ENCODE measurements around the gene RNF217. TPM values are rescaled to one million over a fixed set of nuclear protein-coding genes. Genes with fewer than 3 reads are reported as not detected.
"Not testable (repeated sequence)": the region's sequence is repeated elsewhere in the genome, so short reads cannot be mapped to it uniquely, and the experiment has no call there.

RNF217 gene
- polyA plus RNA-seq, 1 donor (not counting 4 experiments of a cell fraction or from before 2014, with no cell fraction given), result 44.0 TPM

DNA sequence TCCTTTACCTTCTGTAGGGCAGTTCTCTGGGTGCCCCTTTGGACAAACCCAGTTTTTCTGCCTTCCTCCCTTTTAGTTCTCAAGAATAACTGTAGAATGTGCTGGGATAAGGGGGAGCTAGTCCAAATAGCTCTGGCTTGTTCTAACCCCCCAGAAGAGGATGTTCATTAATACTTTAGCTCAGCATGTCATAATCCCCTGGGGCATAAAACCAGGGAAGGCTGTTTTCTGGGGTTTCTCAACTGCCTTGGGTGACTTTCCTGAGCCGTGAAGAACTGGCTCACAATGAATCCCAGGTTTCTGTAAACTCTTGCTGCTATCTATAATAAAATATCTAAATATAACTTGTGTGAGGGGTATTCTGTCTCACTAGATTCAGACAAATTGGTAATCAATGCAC is 44.5 kb upstream of the RNF217 start:
- Histone ChIP-seq H3K79me2 (ENCODE audit: control insufficient read depth, insufficient read depth, low read length) (no peaks in the 10 kb centered on the region), H4K20me1 (ENCODE audit: control insufficient read depth, extremely low read depth, insufficient read depth, low read length) (no peaks in the 10 kb centered on the region), H3K27ac (ENCODE audit: control insufficient read depth, insufficient read depth, low read length) (no peak overlapping the region), H3K4me2 (ENCODE audit: control insufficient read depth, extremely low read depth, insufficient read depth, low read depth, low read length) (peak overlapping the region; percentile 5), H3K9ac (ENCODE audit: control insufficient read depth, extremely low read depth, insufficient read depth, low read length) (no peak overlapping the region), H3K4me3 (ENCODE audit: control insufficient read depth in 2 of 3, extremely low read depth in 1 of 3, insufficient read depth in 2 of 3, low read depth in 1 of 3, low read length in 3 of 3) (peak overlapping the region in 1 of 3 experiments; percentile 7), H2AFZ (ENCODE audit: control insufficient read depth, low read length) (no peak overlapping the region), H3K9me3 (ENCODE audit: control insufficient read depth, low read depth, low read length) (no peaks in the 10 kb centered on the region), H3K4me1 (ENCODE audit: control insufficient read depth, extremely low read depth, insufficient read depth, low read length) (peaks cover 5% of the 10 kb centered on the region), H3K36me3 (ENCODE audit: control insufficient read depth in 2 of 2, extremely low read depth in 1 of 2, insufficient read depth in 2 of 2, low read length in 2 of 2) (no peaks in the 10 kb centered on the region), H3K9me1 (ENCODE audit: control insufficient read depth, extremely low read depth, insufficient read depth, low read length) (no peaks in the 10 kb centered on the region), H3K27me3 (ENCODE audit: control insufficient read depth, extremely low read depth, insufficient read depth, low read length) (no peaks in the 10 kb centered on the region)
- dilution Hi-C loops (cut with MboI; ENCODE audit: extremely low pct_ligation_motif_present, low sequenced_read_pairs), result no loop called here
- no peak for TF ChIP-seq CTCF (optimal IDR thresholded peaks at IDR 0.05 in 1 of 3, IDR thresholded peaks at IDR 0.05 in 1 of 3, conservative IDR thresholded peaks at IDR 0.05 in 1 of 3; ENCODE audit: extremely low read depth in 1 of 3, insufficient read depth in 2 of 3, low read length in 3 of 3)
- no peak for TF ChIP-seq EZH2 (IDR thresholded peaks at IDR 0.05; ENCODE audit: low read length)
- DNase-seq (ENCODE audit: low read depth, low spot score) (no peak), FAIRE-seq (no peak)

DNA sequence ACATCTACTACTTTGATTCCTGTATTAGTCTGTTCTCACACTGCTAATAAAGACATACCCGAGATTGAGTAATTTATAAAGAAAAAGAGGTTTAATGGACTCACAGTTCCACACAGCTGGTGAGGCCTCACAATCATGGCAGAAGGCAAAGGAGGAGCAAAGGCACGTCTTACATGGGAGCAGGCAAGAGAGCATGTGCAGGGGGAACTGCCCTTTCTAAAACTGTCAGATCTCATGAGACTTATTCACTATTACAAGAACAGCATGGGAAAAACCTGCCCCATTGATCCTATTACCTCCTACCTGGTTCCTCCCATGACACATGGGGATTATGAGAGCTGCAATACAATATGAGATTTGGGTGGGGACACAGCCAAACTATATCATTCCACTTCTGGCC is 42.5 kb upstream of the RNF217 start:
- H3K9me1 ChIP-seq (ENCODE audit: control insufficient read depth, extremely low read depth, insufficient read depth, low read length); H3K36me3 ChIP-seq (ENCODE audit: control insufficient read depth in 2 of 2, extremely low read depth in 1 of 2, insufficient read depth in 2 of 2, low read length in 2 of 2); H3K9ac ChIP-seq (ENCODE audit: control insufficient read depth, extremely low read depth, insufficient read depth, low read length); H3K79me2 ChIP-seq (ENCODE audit: control insufficient read depth, insufficient read depth, low read length); H3K4me3 ChIP-seq (ENCODE audit: control insufficient read depth in 2 of 3, extremely low read depth in 1 of 3, insufficient read depth in 2 of 3, low read depth in 1 of 3, low read length in 3 of 3); H4K20me1 ChIP-seq (ENCODE audit: control insufficient read depth, extremely low read depth, insufficient read depth, low read length); H2AFZ ChIP-seq (ENCODE audit: control insufficient read depth, low read length); H3K4me2 ChIP-seq (ENCODE audit: control insufficient read depth, extremely low read depth, insufficient read depth, low read depth, low read length); FAIRE-seq; DNase-seq (ENCODE audit: low read depth, low spot score); H3K27me3 ChIP-seq (ENCODE audit: control insufficient read depth, extremely low read depth, insufficient read depth, low read length); dilution Hi-C loops (cut with MboI; ENCODE audit: extremely low pct_ligation_motif_present, low sequenced_read_pairs); H3K4me1 ChIP-seq (ENCODE audit: control insufficient read depth, extremely low read depth, insufficient read depth, low read length); H3K27ac ChIP-seq (ENCODE audit: control insufficient read depth, insufficient read depth, low read length); H3K9me3 ChIP-seq (ENCODE audit: control insufficient read depth, low read depth, low read length): not testable (repeated sequence)

GRCh38 chr6:124924333-124924759 is 37.9 kb upstream of the RNF217 start:
- FAIRE-seq, result no peak
- no peaks in the 10 kb centered on the region for H3K27me3 ChIP-seq (ENCODE audit: control insufficient read depth, extremely low read depth, insufficient read depth, low read length)
- no peak overlapping the region for H3K27ac ChIP-seq (ENCODE audit: control insufficient read depth, insufficient read depth, low read length)
- H3K4me2 ChIP-seq (ENCODE audit: control insufficient read depth, extremely low read depth, insufficient read depth, low read depth, low read length), result no peak overlapping the region
- no peaks in the 10 kb centered on the region for H3K9me3 ChIP-seq (ENCODE audit: control insufficient read depth, low read depth, low read length)
- H4K20me1 ChIP-seq (ENCODE audit: control insufficient read depth, extremely low read depth, insufficient read depth, low read length), result no peaks in the 10 kb centered on the region
- H3K4me1 ChIP-seq (ENCODE audit: control insufficient read depth, extremely low read depth, insufficient read depth, low read length), result peaks cover 21% of the 10 kb centered on the region
- H3K4me3 ChIP-seq (ENCODE audit: control insufficient read depth in 2 of 3, extremely low read depth in 1 of 3, insufficient read depth in 2 of 3, low read depth in 1 of 3, low read length in 3 of 3), result no peak overlapping the region
- H3K79me2 ChIP-seq (ENCODE audit: control insufficient read depth, insufficient read depth, low read length), result no peaks in the 10 kb centered on the region
- TF ChIP-seq CTCF (optimal IDR thresholded peaks at IDR 0.05 in 1 of 3, IDR thresholded peaks at IDR 0.05 in 1 of 3, conservative IDR thresholded peaks at IDR 0.05 in 1 of 3; ENCODE audit: extremely low read depth in 1 of 3, insufficient read depth in 2 of 3, low read length in 3 of 3) (no peak), EZH2 (IDR thresholded peaks at IDR 0.05; ENCODE audit: low read length) (no peak)
- dilution Hi-C loops (cut with MboI; ENCODE audit: extremely low pct_ligation_motif_present, low sequenced_read_pairs), result no loop called here
- H3K36me3 ChIP-seq (ENCODE audit: control insufficient read depth in 2 of 2, extremely low read depth in 1 of 2, insufficient read depth in 2 of 2, low read length in 2 of 2), result no peaks in the 10 kb centered on the region
- H2AFZ ChIP-seq (ENCODE audit: control insufficient read depth, low read length), result no peak overlapping the region
- H3K9me1 ChIP-seq (ENCODE audit: control insufficient read depth, extremely low read depth, insufficient read depth, low read length), result no peaks in the 10 kb centered on the region
- DNase-seq (ENCODE audit: low read depth, low spot score), result no peak
- no peak overlapping the region for H3K9ac ChIP-seq (ENCODE audit: control insufficient read depth, extremely low read depth, insufficient read depth, low read length)
